GM12878 (cell line): ENCODE data around the gene SLC19A3. TPM values are rescaled to one million over a fixed set of nuclear protein-coding genes. Genes with fewer than 3 reads are reported as not detected.

ENCODE experiments used
- ATAC-seq: fragments of 200-7000 bp; cut with Tn5 transposase; 3 replicates; pipeline ENCODE4 v1.9.1; 2020; ENCODE audit warnings: mild to moderate bottlenecking, moderate library complexity
- BruUV-seq: library from RNA; stranded (reverse); fragments of 400-500 nt; replicated peaks from 2 replicates; lab custom pipeline; 2021; lab: Mats Ljungman, UMichigan
- CTCF ChIA-PET: fragments of 300-600 bp; sonication (Branson Sonifier 250); formaldehyde crosslinking; extraction: SDS; loops from one replicate; lab custom pipeline; 2021; ENCODE audit warnings: inconsistent platforms; lab: Yijun Ruan, JAX
- POLR2A ChIA-PET: fragments of 350-600 bp; formaldehyde crosslinking; extraction: SDS; loops from one replicate; lab custom pipeline; 2021; ENCODE audit warnings: inconsistent platforms; lab: Charles Lee
- RAD21 ChIA-PET: fragments of 300-600 bp; sonication (Branson Sonifier 250); formaldehyde crosslinking; loops from one replicate; lab custom pipeline; 2023; ENCODE audit warnings: antibody characterized with exemption; ENCODE audit not compliant: unreplicated experiment; lab: Charles Lee
- SMC1A ChIA-PET: fragments of 300-600 bp; sonication (Branson Sonifier 250); formaldehyde crosslinking; loops from one replicate; lab custom pipeline; 2023; ENCODE audit not compliant: unreplicated experiment, uncharacterized antibody; lab: Charles Lee
- DNase-seq: peaks from one replicate; pipeline ENCODE4 v3.0.0-alpha.2; 2011; ENCODE audit warnings: low read depth, low spot score
- FAIRE-seq: peaks from 3 replicates; lab custom pipeline; 2011; peaks lifted over from hg19 to GRCh38; lab: Jason Lieb, UNC
- H2AFZ ChIP-seq: 2 replicates; pipeline ENCODE4 v1.6.0; 2011; ENCODE audit warnings: low read depth, low read length, control low read depth; ENCODE audit not compliant: control insufficient read depth
- H3K27ac ChIP-seq: 2 replicates; pipeline ENCODE4 v1.5.1; 2011; ENCODE audit warnings: control low read depth; ENCODE audit not compliant: control insufficient read depth, insufficient read depth
- H3K27me3 ChIP-seq, 2 experiments: replicated peaks in 1 of 2; 2 replicates each; pipeline versions ENCODE4 v1.6.0 to v1.6.1; 2011; ENCODE audit warnings: low read length in 1 of 2; ENCODE audit not compliant: control insufficient read depth in 2 of 2, insufficient read depth in 2 of 2
- H3K36me3 ChIP-seq, 2 experiments: 2 replicates each; pipeline ENCODE4 v1.5.1; 2011; ENCODE audit warnings: low read length in 1 of 2; ENCODE audit not compliant: control insufficient read depth in 2 of 2, insufficient read depth in 2 of 2
- H3K4me1 ChIP-seq: 2 replicates; pipeline ENCODE4 v1.6.1; 2011; ENCODE audit warnings: mild to moderate bottlenecking, low read length, moderate library complexity, mixed read lengths; ENCODE audit not compliant: control insufficient read depth, insufficient read depth
- H3K4me2 ChIP-seq: 2 replicates; pipeline ENCODE4 v1.6.0; 2011; ENCODE audit warnings: control low read depth; ENCODE audit not compliant: control insufficient read depth, insufficient read depth
- H3K4me3 ChIP-seq: fragments of 200-600 bp; sonication (generic); 2 replicates; pipeline ENCODE4 v1.5.1; 2016
- H3K79me2 ChIP-seq: 2 replicates; pipeline ENCODE4 v1.6.0; 2011; ENCODE audit warnings: low read length; ENCODE audit not compliant: control insufficient read depth, insufficient read depth
- H3K9ac ChIP-seq: 2 replicates; pipeline ENCODE4 v1.8.0; 2011; ENCODE audit warnings: low read length, control low read depth, mixed read lengths; ENCODE audit not compliant: control insufficient read depth, insufficient read depth
- H3K9me3 ChIP-seq: replicated peaks from 3 replicates; pipeline ENCODE4 v1.5.1; 2011; ENCODE audit warnings: mild to moderate bottlenecking, low read length; ENCODE audit not compliant: control insufficient read depth, insufficient read depth
- H4K20me1 ChIP-seq: 2 replicates; pipeline ENCODE4 v1.6.0; 2011; ENCODE audit not compliant: control insufficient read depth, insufficient read depth
- ASH2L ChIP-seq: fragments of 300-600, 200-600 bp; sonication (generic); IDR thresholded peaks from 2 replicates; pipeline ENCODE4 v1.6.1; 2017; ENCODE audit warnings: low read depth, mild to moderate bottlenecking, borderline replicate concordance
- ATF7 ChIP-seq: fragments of 450-650 bp; IDR thresholded peaks from 2 replicates; pipeline ENCODE4 v1.6.1; 2016; ENCODE audit warnings: low read depth, mild to moderate bottlenecking
- CBX5 ChIP-seq: sonication (generic); IDR thresholded peaks from 2 replicates; pipeline ENCODE4 v1.6.1; 2016; ENCODE audit warnings: low read depth, moderate library complexity, mild to moderate bottlenecking, inconsistent platforms
- CHD1 ChIP-seq: IDR thresholded peaks from 2 replicates; pipeline ENCODE4 v1.6.1; 2012; ENCODE audit warnings: low read depth, low read length, improper control_type of control experiment
- CHD2 ChIP-seq: IDR thresholded peaks from 2 replicates; pipeline ENCODE4 v1.6.1; 2011; ENCODE audit warnings: low read depth, low read length, improper control_type of control experiment, borderline replicate concordance
- FOS ChIP-seq: IDR thresholded peaks from 3 replicates; pipeline ENCODE4 v1.6.1; 2011; ENCODE audit warnings: borderline replicate concordance; ENCODE audit not compliant: insufficient read length; ENCODE audit errors: extremely low read depth
- KLF5 ChIP-seq: fragments of 450-650 bp; IDR thresholded peaks from 2 replicates; pipeline ENCODE4 v1.6.1; 2014; ENCODE audit warnings: mild to moderate bottlenecking; ENCODE audit not compliant: partially characterized antibody
- LARP7 ChIP-seq: fragments of 450-650 bp; IDR thresholded peaks from 2 replicates; pipeline ENCODE4 v1.6.1; 2017; ENCODE audit warnings: mild to moderate bottlenecking
- MEF2A ChIP-seq: IDR thresholded peaks from 2 replicates; pipeline ENCODE4 v1.6.1; 2011; ENCODE audit warnings: low read depth, mild to moderate bottlenecking, low read length, moderate library complexity; ENCODE audit not compliant: insufficient read depth
- NBN ChIP-seq: fragments of 450-650 bp; IDR thresholded peaks from 2 replicates; pipeline ENCODE4 v1.6.1; 2016
- NR2C1 ChIP-seq: fragments of 450-650 bp; IDR thresholded peaks from 2 replicates; pipeline ENCODE4 v1.6.1; 2017; ENCODE audit warnings: antibody characterized with exemption, mild to moderate bottlenecking, moderate library complexity
- NR2F1 ChIP-seq: fragments of 450-650 bp; conservative IDR thresholded peaks from 2 replicates; pipeline ENCODE4 v1.6.1; 2017; ENCODE audit warnings: mild to moderate bottlenecking
- RBBP5 ChIP-seq: fragments of 200-600 bp; sonication (generic); conservative IDR thresholded peaks from 2 replicates; pipeline ENCODE4 v1.6.1; 2016
- STAT1 ChIP-seq: fragments of 450-650 bp; conservative IDR thresholded peaks from 2 replicates; pipeline ENCODE4 v1.6.1; 2014; ENCODE audit warnings: antibody characterized with exemption, mild to moderate bottlenecking
- SUZ12 ChIP-seq: fragments of 200-600 bp; sonication (generic); IDR thresholded peaks from one replicate; pipeline ENCODE4 v1.6.1; 2018; ENCODE audit warnings: antibody characterized with exemption, mild to moderate bottlenecking; ENCODE audit not compliant: unreplicated experiment
- YY1 ChIP-seq: IDR thresholded peaks from 2 replicates; pipeline ENCODE4 v1.6.1; 2011; ENCODE audit warnings: low read depth, mild to moderate bottlenecking, low read length
- WGBS: methylation state at CpG from one replicate; pipeline ENCODE4 v1.1.6; 2016; ENCODE audit warnings: low lambda C conversion rate; ENCODE audit not compliant: insufficient replicate concordance, insufficient coverage; ENCODE audit errors: missing lambda C conversion rate; 5-methylcytosine and 5-hydroxymethylcytosine counted together
- in situ Hi-C: fragments of 300-500 bp; cut with MboI; formaldehyde crosslinking; loops from 9 replicates; pipeline ENCODE4 v1.14.3; 2018; ENCODE audit warnings: mixed read lengths
- intact Hi-C: fragments of 100-400 bp; cut with micrococcal nuclease; formaldehyde crosslinking; loops from one replicate; pipeline ENCODE4 v1.14.2; 2022; ENCODE audit not compliant: unreplicated experiment
- polyA plus RNA-seq, 11 experiments: library from polyadenylated mRNA; depleted of rRNA in 4 of 11; unstranded in 6 of 11; stranded (reverse) in 5 of 11; fragments of >200 nt; fragmentation: Nextera tagmentation in 4 of 11; fragmentation: Illumina TruSeq in 1 of 11; extraction: Ambion mirVana in 4 of 11; extraction: Trizol in 1 of 11; gene quantifications; 1 replicate in 1 of 11; 2 replicates in 10 of 11; pipeline versions ENCODE4 v1.2.1 to v1.2.3, GENCODE V29; 2011 to 2016; ENCODE audit warnings: inconsistent platforms in 2 of 11, missing spikeins in 2 of 11, low read depth in 1 of 11
- total RNA-seq, 4 experiments: library from RNA; depleted of rRNA in 3 of 4; stranded (reverse); fragments of >200 nt in 3 of 4; fragmentation: Illumina TruSeq in 1 of 4; extraction: Trizol in 1 of 4; gene quantifications; 2 replicates each; pipeline versions ENCODE4 v1.2.1 to v1.2.3, GENCODE V29; 2013 to 2021
- TF ChIP-seq, protein P1 (sequence below): fragments of 450-650 bp; formaldehyde crosslinking; IDR thresholded peaks from 2 replicates; pipeline ENCODE4 v1.5.0; 2022; ENCODE audit warnings: mild to moderate bottlenecking, missing genetic modification characterization
- TF ChIP-seq, protein P2 (sequence below): fragments of 450-650 bp; IDR thresholded peaks from 2 replicates; pipeline ENCODE4 v1.6.1; 2017; ENCODE audit warnings: mild to moderate bottlenecking

The SLC19A3 gene
- total and polyA plus RNA-seq, 10 of the 15 experiments (the other 5 are each of a cell fraction or from before 2014, with no cell fraction given), result not detected

DNA sequence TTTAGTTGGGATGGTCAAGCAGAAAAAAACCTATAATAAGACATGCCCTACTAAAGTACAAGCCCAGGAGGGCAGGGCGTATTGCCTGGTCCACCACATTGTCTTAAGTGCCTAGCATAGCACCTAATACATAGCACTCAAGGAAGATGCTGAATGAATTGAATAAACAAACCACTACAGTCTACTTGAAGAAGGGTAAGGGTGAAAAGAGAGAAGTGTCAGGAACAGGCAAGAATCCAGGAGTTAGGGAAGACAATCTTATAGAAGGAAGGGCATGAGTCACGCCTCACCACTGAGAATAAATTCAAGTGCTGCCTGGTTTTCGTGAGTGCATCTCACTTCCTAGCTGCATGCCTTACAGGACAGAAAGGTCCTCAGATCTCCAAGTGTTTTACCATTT lies 13.9 kb downstream of the SLC19A3 start (continued):
- TF ChIP-seq ATF7 (no peak), STAT1 (no peak), NR2F1 (no peak), CBX5 (no peak), LARP7 (no peak), NR2C1 (no peak), MEF2A (no peak)

DNA sequence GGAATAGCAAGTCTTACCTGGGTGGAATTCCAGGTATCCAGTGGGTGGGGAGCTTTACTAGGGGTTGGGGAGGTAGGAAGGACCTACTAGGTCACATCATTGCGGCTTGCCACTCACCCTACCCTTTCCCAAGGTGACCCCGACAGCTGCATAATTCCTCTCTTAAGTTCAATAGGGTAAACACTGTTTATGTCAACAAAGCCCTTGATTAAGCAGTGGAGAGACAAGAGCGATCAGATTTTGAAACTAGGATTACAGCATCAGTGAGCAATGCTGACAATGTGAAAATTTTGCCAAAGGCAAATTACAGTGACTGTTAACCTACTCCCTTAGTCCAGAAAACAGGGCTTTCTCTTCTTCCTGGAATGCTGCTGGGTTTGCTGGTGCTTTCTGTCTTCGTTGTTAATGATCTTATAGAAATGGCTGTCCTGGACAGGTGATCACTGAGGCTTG lies 14.5 kb downstream of the SLC19A3 start:
- Histone ChIP-seq H3K36me3 (no peaks in the 10 kb centered on the region), H3K4me2 (no peak overlapping the region)
- 26% methylated on average over 4 of the region's 4 CpGs for WGBS
- SMC1A ChIA-PET, result interaction anchor here (0.6 kb wide), 1 partner anchor 330 kb away, joined by 3 read pairs; no protein-coding TSS in a partner anchor
- TF ChIP-seq RBBP5 (no peak), SUZ12 (no peak), ASH2L (no peak), NBN (no peak), CHD2 (no peak), FOS (no peak), YY1 (no peak), CHD1 (no peak), KLF5 (no peak)
- TF ChIP-seq, protein P1, sequence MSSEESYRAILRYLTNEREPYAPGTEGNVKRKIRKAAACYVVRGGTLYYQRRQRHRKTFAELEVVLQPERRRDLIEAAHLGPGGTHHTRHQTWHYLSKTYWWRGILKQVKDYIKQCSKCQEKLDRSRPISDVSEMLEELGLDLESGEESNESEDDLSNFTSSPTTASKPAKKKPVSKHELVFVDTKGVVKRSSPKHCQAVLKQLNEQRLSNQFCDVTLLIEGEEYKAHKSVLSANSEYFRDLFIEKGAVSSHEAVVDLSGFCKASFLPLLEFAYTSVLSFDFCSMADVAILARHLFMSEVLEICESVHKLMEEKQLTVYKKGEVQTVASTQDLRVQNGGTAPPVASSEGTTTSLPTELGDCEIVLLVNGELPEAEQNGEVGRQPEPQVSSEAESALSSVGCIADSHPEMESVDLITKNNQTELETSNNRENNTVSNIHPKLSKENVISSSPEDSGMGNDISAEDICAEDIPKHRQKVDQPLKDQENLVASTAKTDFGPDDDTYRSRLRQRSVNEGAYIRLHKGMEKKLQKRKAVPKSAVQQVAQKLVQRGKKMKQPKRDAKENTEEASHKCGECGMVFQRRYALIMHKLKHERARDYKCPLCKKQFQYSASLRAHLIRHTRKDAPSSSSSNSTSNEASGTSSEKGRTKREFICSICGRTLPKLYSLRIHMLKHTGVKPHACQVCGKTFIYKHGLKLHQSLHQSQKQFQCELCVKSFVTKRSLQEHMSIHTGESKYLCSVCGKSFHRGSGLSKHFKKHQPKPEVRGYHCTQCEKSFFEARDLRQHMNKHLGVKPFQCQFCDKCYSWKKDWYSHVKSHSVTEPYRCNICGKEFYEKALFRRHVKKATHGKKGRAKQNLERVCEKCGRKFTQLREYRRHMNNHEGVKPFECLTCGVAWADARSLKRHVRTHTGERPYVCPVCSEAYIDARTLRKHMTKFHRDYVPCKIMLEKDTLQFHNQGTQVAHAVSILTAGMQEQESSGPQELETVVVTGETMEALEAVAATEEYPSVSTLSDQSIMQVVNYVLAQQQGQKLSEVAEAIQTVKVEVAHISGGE (CRISPR knock-in tag), result no peak
- TF ChIP-seq, protein P2, sequence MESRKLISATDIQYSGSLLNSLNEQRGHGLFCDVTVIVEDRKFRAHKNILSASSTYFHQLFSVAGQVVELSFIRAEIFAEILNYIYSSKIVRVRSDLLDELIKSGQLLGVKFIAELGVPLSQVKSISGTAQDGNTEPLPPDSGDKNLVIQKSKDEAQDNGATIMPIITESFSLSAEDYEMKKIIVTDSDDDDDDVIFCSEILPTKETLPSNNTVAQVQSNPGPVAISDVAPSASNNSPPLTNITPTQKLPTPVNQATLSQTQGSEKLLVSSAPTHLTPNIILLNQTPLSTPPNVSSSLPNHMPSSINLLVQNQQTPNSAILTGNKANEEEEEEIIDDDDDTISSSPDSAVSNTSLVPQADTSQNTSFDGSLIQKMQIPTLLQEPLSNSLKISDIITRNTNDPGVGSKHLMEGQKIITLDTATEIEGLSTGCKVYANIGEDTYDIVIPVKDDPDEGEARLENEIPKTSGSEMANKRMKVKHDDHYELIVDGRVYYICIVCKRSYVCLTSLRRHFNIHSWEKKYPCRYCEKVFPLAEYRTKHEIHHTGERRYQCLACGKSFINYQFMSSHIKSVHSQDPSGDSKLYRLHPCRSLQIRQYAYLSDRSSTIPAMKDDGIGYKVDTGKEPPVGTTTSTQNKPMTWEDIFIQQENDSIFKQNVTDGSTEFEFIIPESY, result no peak
- TF ChIP-seq, all 136 proteins: peak for 0
- no peaks in the 10 kb centered on the region for H3K4me1 ChIP-seq
- intact Hi-C loops, result no loop called here
- no peak for FAIRE-seq
- H4K20me1 ChIP-seq, result no peaks in the 10 kb centered on the region
- H3K4me3 ChIP-seq, result no peak overlapping the region
- no peaks in the 10 kb centered on the region for H3K79me2 ChIP-seq
- no peak for DNase-seq
- H3K27ac ChIP-seq, result no peak overlapping the region
- POLR2A ChIA-PET, result no interaction called here
- no peak overlapping the region for H3K9ac ChIP-seq
- in situ Hi-C loops, result no loop called here
- ATAC-seq, result no peak
- no peak overlapping the region for H2AFZ ChIP-seq
- RAD21 ChIA-PET, result no interaction called here
- no peaks in the 10 kb centered on the region for H3K9me3 ChIP-seq
- CTCF ChIA-PET, result interaction anchor here (0.6 to 1.1 kb wide), 3 partner anchors 45 to 1281 kb away, joined by 3 read pairs; no protein-coding TSS in a partner anchor
- peaks cover 2 to 3% of the 10 kb centered on the region in 2 experiments; a peak in 2 of 4 replicates for H3K27me3 ChIP-seq
- no TSS peak for BruUV-seq
